ENCODE data around the gene CEPT1. TPM values are rescaled to one million over a fixed set of nuclear protein-coding genes. Genes with fewer than 3 reads are reported as not detected.
A peak's percentile ranks its signal among the peaks of the same experiment; 100 is the strongest.

The CEPT1 gene
- total and polyA plus RNA-seq, 12 donors: 6.6 to 19.5 (median 13.1) TPM

DNA sequence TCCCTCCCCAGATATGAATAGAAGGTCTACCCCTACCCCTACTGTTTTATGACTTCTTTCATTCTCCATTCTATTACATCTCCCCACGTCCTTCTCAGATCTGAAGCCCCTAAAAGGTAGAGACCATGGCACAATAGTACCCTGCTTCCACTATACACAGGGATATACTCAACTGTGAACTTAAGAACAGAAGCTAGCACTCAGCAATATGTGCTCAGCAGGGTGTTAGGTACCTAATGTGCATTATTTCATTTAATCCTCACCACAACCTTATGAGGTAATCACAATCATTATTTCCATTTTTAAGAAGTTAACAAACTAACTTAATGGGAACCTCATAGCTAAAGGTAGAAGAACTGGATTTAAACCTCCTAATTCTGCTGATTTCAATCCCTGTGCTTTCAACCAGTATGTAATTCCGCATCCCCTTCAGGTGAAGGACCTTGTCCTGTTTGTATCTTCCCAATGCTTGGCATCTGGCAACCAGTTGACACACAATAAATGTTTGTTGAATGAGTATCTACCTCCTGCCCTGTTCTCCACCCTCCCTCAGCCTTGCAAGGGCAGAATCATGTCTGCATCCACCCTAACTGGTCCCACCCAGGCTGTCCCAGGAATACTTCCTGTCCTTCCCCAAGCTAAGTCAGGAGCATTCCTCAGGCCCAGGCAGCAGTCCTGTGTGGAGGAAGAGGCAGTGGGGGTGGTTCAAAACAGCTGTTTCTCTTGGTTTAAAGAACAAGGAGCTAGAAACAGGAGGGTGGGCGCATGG, 53.9 kb downstream of the CEPT1 start:
- Histone ChIP-seq H3K9me3 (no peaks in the 10 kb centered on the region), H3K36me3 (peaks cover 0 to 81% (median 0%) of the 10 kb centered on the region in 9 donors), H3K27ac (peak overlapping the region in 1 of 10 donors; percentile 84), H3K27me3 (no peaks in the 10 kb centered on the region), H3K4me3 (no peak overlapping the region), H3K4me1 (peaks cover 0 to 87% (median 0%) of the 10 kb centered on the region in 9 donors)
- TF ChIP-seq, protein P1, sequence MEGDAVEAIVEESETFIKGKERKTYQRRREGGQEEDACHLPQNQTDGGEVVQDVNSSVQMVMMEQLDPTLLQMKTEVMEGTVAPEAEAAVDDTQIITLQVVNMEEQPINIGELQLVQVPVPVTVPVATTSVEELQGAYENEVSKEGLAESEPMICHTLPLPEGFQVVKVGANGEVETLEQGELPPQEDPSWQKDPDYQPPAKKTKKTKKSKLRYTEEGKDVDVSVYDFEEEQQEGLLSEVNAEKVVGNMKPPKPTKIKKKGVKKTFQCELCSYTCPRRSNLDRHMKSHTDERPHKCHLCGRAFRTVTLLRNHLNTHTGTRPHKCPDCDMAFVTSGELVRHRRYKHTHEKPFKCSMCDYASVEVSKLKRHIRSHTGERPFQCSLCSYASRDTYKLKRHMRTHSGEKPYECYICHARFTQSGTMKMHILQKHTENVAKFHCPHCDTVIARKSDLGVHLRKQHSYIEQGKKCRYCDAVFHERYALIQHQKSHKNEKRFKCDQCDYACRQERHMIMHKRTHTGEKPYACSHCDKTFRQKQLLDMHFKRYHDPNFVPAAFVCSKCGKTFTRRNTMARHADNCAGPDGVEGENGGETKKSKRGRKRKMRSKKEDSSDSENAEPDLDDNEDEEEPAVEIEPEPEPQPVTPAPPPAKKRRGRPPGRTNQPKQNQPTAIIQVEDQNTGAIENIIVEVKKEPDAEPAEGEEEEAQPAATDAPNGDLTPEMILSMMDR (IDR thresholded peaks at IDR 0.05): no peak
- ATAC-seq: no peak
- intact Hi-C loops (cut with DNase I): no loop called here
- no peak for DNase-seq
- WGBS, 2 donors: 95 to 96% methylated on average over 3 of the region's 3 CpGs

DNA sequence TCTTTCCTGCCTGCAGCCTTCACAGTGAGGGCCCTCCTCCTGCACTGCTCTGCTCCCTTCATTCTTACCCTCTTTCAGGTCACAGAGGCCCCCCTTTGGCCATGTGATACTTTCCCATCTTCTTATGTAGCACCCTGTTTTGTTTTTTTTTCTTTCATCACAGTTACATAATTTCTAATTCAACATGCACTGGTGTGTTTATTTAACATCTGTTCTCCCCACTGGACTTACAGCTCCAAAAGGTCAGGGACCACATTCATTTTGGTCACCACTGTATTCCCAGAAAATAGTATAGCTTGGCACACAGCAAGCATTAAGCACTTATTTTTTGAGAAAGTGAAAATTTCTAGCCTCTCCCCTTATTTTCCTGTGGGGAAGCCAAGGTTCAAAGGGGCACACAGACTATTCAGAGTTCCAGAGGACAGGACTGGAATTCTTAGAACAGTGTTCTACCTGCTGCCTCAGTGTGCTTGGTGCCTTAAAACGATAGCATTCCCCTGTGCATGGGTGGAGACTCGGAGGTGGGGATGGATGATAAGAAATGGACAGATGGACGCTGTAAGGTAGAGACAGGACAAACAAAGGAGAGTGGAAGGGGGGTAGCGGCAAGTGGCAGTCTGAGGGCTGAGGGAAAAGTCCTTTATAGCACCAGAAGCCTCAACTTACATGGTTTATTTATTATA, 55.1 kb downstream of the CEPT1 start:
- ATAC-seq: no peak
- intact Hi-C loops (cut with DNase I): no loop called here

DNA sequence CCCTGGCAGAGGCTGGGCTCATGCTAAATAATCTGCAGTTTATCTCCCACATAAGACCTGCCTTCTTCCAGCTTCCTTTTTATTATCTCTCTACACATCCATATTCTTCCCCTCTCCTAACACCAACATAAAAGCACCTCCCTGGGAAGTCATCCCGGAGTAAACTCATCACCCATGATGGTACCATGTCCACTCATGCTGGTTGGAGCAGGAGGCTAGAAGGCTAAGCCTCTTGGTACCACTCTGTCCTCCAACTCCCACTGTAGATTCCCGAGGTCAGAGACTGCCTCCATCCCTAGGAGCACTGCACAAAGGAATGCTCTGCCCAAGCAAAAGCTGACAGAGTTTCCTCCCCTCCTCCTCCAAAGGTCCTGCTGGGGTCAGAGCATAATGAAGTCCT, 56.2 kb downstream of the CEPT1 start:
- intact Hi-C loops (cut with DNase I): no loop called here
- peak overlapping the region in 1 of 10 donors; percentile 93 for H3K27ac ChIP-seq
- H3K27me3 ChIP-seq: no peaks in the 10 kb centered on the region
- 78 to 92% methylated on average over 2 of the region's 2 CpGs for WGBS, 2 donors
- H3K36me3 ChIP-seq: peaks cover 0 to 70% (median 0%) of the 10 kb centered on the region in 9 donors
- DNase-seq (no peak), ATAC-seq (no peak)
- H3K4me1 ChIP-seq: peaks cover 0 to 83% (median 2%) of the 10 kb centered on the region in 9 donors
- peak overlapping the region in 1 of 10 donors; percentile 58 for H3K4me3 ChIP-seq
- H3K9me3 ChIP-seq: no peaks in the 10 kb centered on the region
- TF ChIP-seq, protein P1 (IDR thresholded peaks at IDR 0.05): no peak

More for the DNA sequence above, 55.1 kb downstream of the CEPT1 start:
- TF ChIP-seq, protein P1 (IDR thresholded peaks at IDR 0.05): no peak
- H3K4me3 ChIP-seq: no peak overlapping the region
- H3K27me3 ChIP-seq: no peaks in the 10 kb centered on the region
- H3K36me3 ChIP-seq: peaks cover 0 to 72% (median 0%) of the 10 kb centered on the region in 9 donors
- no peak overlapping the region for H3K27ac ChIP-seq
- H3K9me3 ChIP-seq: no peaks in the 10 kb centered on the region
- DNase-seq: no peak
- 75 to 81% methylated on average over 4 of the region's 4 CpGs for WGBS, 2 donors
- H3K4me1 ChIP-seq: peaks cover 0 to 86% (median 0%) of the 10 kb centered on the region in 9 donors

DNA sequence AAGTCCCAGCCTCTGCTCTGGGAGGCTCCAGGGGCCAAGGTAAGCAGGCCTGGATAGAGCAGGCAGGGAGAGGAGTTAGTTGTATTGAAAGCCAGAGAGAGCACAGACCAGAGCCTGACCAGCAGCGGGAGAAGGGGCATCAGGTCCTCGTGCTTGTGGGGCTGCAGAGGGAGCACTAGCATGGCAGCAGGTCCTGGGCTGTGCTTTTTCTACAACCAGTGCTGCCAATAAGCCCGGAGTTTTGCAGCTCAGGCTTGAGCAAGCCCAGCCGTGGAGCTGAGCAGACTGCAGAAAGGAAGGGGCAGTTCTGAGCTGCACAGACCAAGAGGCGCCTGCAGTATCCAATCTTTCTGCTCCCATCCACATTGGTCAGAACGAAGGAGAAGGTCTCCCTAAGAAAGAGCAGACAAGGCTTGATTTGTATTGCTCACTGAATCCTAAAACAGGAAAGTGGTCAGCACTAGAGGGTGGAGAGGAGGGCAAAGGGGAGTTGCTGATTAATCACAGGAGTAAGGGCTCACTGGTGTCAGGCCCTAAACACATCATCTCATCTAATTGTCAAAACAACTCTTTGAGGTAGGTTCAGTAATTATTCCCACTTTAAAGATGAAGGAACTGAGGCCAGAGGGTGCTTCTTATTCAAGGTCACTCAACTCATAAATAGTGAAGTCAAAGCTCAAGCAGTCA, 57.7 kb downstream of the CEPT1 start:
- 69 to 73% methylated on average over 6 of the region's 6 CpGs for WGBS, 2 donors
- peak overlapping the region in 1 of 10 donors; percentile 58 for H3K4me3 ChIP-seq
- no peak for DNase-seq

More for the DNA sequence above, 57.7 kb downstream of the CEPT1 start:
- peaks cover 0 to 55% (median 0%) of the 10 kb centered on the region in 9 donors for H3K36me3 ChIP-seq
- peak in 2 of 8 donors; percentile 30 to 36 for ATAC-seq
- H3K27ac ChIP-seq: peak overlapping the region in 1 of 10 donors; percentile 93
- peaks cover 0 to 1% (median 0%) of the 10 kb centered on the region in 7 donors for H3K27me3 ChIP-seq
- TF ChIP-seq, protein P1 (IDR thresholded peaks at IDR 0.05): peak in 5 of 9 donors; percentile 7 to 52 (median 19)
- H3K9me3 ChIP-seq: no peaks in the 10 kb centered on the region
- H3K4me1 ChIP-seq: peaks cover 0 to 83% (median 6%) of the 10 kb centered on the region in 9 donors
- intact Hi-C loops (cut with DNase I): no loop called here
